Left lung (tissue), 10 donors: Measurements from ENCODE around the gene MCC. TPM values are rescaled to one million over a fixed set of nuclear protein-coding genes. Genes with fewer than 3 reads are reported as not detected.

Source experiments
- ATAC-seq: fragments of 200-7000 bp; cut with Tn5 transposase; one replicate; pipeline ENCODE4 v1.9.1; 2020; ENCODE audit warnings: moderate library complexity
- DNase-seq, 4 donors: peaks; one replicate each; pipeline ENCODE4 v3.0.0-alpha.2; 2013 to 2020
- H3K27ac ChIP-seq, 2 donors: fragments of 200-600 bp; sonication (generic) in 1 of 2; one replicate each; pipeline versions ENCODE4 v1.5.0 to v1.8.0; 2020 to 2021
- H3K27me3 ChIP-seq, 2 donors: fragments of 200-600 bp; sonication (generic) in 1 of 2; one replicate each; pipeline versions ENCODE4 v1.5.0 to v1.8.0; 2020 to 2021
- H3K36me3 ChIP-seq, 2 donors: fragments of 200-600 bp; sonication (generic) in 1 of 2; one replicate each; pipeline versions ENCODE4 v1.5.0 to v1.8.0; 2020 to 2021
- H3K4me1 ChIP-seq, 2 donors: fragments of 200-600 bp; one replicate each; pipeline ENCODE4 v1.8.0; 2021
- H3K4me3 ChIP-seq, 2 donors: fragments of 200-600 bp; sonication (generic) in 1 of 2; one replicate each; pipeline versions ENCODE4 v1.5.0 to v1.8.0; 2020 to 2021; ENCODE audit warnings: mild to moderate bottlenecking in 1 of 2
- H3K9me3 ChIP-seq, 2 donors: fragments of 200-600 bp; sonication (generic) in 1 of 2; one replicate each; pipeline versions ENCODE4 v1.5.0 to v1.8.0; 2020 to 2021
- intact Hi-C, 2 donors: fragments of 100-400 bp; cut with DNase I; formaldehyde crosslinking; loops; one replicate each; pipeline versions ENCODE4 v1.11.2 to v1.14.2; 2022
- polyA plus RNA-seq, 6 donors: library from polyadenylated mRNA; unstranded; fragments of 120-200 nt; gene quantifications; one replicate each; pipeline ENCODE4 v1.2.1, GENCODE V29; 2013; ENCODE audit not compliant: insufficient read length in 6 of 6
- total RNA-seq, 2 donors: library from RNA; stranded (reverse); fragmentation: NEBNext Ultra II Directional; extraction: Animal tissue kit (Norgen Biotek cat#: 25700); gene quantifications; one replicate each; pipeline ENCODE4 v1.2.1, GENCODE V29; 2021
- TF ChIP-seq, protein P1 (sequence below), 2 donors: fragments of 200-600 bp; sonication (generic) in 1 of 2; IDR thresholded peaks; one replicate each; pipeline versions ENCODE4 v1.5.0 to v1.8.0; 2021; ENCODE audit warnings: antibody characterized with exemption in 2 of 2
- donor health status: DM: no; HTN: yes; CAD: no.
- donor health status: DM: no; HTN: no; CAD: no.

MCC gene
- total and polyA plus RNA-seq, 8 donors = 12.5 to 18.4 (median 16.1) TPM

DNA sequence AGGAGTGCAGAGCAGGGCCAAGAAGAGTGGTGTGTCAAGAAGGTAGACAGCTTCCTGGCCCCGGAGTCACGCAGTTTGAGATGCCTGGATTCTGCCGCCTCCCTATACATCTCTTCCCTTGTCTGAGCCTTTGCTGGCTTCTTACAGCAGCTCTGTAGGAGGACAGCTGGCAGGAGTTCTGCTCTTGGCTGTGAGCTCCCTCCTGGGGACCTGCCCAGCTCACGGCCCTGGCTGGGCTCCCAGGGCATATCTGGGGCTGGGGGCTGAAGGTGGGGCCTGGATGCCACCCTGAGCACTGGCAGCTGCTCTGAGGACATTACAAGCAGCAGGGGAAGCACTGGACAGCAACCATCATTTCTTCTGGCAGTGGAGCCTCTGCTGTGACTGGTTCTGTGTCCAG lies 52.7 kb downstream of the MCC start:
- Histone ChIP-seq H3K4me1 (no peaks in the 10 kb centered on the region), H3K27ac (no peak overlapping the region), H3K27me3 (no peaks in the 10 kb centered on the region), H3K36me3 (no peaks in the 10 kb centered on the region), H3K4me3 (no peak overlapping the region), H3K9me3 (no peaks in the 10 kb centered on the region)
- no peak for ATAC-seq
- no peak for DNase-seq
- TF ChIP-seq, protein P1, sequence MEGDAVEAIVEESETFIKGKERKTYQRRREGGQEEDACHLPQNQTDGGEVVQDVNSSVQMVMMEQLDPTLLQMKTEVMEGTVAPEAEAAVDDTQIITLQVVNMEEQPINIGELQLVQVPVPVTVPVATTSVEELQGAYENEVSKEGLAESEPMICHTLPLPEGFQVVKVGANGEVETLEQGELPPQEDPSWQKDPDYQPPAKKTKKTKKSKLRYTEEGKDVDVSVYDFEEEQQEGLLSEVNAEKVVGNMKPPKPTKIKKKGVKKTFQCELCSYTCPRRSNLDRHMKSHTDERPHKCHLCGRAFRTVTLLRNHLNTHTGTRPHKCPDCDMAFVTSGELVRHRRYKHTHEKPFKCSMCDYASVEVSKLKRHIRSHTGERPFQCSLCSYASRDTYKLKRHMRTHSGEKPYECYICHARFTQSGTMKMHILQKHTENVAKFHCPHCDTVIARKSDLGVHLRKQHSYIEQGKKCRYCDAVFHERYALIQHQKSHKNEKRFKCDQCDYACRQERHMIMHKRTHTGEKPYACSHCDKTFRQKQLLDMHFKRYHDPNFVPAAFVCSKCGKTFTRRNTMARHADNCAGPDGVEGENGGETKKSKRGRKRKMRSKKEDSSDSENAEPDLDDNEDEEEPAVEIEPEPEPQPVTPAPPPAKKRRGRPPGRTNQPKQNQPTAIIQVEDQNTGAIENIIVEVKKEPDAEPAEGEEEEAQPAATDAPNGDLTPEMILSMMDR (IDR thresholded peaks at IDR 0.05) = no peak
- intact Hi-C loops = no loop called here

DNA sequence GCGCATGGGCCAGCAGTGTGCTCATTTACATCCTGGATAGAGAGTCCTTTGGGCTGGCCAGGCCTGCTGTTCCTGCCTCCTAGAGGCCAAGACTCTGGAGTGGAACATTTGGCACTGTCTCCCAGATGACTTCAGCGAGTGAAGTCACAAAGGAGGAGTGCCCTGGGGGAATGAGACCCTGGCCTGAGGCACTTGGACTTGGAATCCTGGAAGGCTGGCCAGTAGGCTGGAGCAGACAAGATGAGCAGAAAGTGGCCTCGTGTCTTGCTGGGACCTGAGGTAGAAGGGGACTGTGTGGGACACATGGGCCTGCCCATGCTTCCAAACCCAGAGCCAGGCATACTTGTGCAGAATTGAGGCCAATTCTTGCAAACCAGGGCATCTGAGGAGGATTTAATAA lies 53.4 kb downstream of the MCC start, which contains the start of gene TSSK1B:
Gene TSSK1B (minus strand): TSS at position 101 of the 400 bp plus-strand sequence. CDS start 150 bp downstream, outside the sequence.
- H3K27ac ChIP-seq = no peak within 1 kb of the TSS
- intact Hi-C loops = no loop called here
- ATAC-seq (no peak), DNase-seq (no peak)
- no peaks in the 10 kb centered on the region for H3K36me3 ChIP-seq
- TF ChIP-seq, protein P1 (IDR thresholded peaks at IDR 0.05) = no peak
- no peak within 1 kb of the TSS for H3K4me3 ChIP-seq
- H3K9me3 ChIP-seq = no peaks in the 10 kb centered on the region
- no peaks in the 10 kb centered on the region for H3K27me3 ChIP-seq
- H3K4me1 ChIP-seq = no peaks in the 10 kb centered on the region

DNA sequence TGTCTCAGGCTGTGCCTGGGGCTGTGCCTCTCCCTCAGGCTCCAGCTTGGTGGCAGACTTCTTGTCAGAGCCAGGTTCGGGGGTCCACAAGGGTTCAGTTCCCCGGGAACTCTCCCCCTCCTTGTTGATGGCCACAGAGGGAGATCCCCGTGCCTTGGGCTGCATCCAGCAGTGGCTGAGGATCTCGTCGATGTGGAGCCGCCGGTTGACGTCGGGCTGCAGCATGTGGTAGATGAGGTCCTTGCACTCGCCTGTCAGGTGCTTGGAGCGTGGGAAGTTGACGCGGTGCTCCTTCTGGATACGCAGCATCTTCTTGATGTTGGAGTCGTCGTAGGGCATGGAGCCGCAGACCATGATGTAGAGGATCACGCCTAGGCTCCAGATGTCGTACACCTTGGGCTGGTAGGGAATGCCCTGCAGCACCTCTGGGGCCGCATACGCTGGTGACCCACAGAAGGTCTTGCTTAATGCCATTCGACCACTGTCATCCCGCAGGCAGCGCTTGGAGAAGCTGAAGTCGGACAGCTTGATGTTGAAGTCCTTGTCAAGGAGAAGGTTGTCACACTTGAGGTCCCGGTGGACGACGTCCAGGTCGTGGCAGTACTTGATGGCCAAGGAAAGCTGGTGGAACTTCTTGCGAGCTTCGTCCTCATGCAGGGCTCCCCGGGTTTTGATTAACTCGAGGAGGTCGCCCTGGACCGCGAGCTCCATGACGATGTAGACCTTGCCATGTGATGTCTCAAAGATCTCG lies 54.2 kb downstream of the MCC start:
- ATAC-seq = no peak

DNA sequence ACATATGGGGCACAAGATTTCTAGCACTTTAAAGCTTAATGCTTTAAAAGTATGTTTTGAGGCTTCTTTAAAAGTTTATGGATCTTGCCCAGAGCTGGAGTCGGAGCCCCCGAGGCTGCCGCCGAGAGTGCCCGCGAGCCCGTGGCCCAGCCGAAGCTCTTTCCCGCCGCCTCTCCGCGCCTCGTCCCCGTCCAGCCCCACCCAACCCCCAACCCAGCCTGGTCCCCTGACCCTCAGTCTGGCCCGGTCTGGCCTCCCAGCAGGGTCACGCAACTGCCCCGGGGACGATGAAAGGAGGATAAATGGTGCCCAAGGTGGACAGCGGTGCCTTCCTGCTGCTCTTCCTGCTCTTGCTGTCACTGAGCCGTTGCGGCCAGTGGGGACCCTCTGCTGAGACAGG lies 55.2 kb downstream of the MCC start:
- no peaks in the 10 kb centered on the region for H3K27me3 ChIP-seq
- no peak for DNase-seq
- no peaks in the 10 kb centered on the region for H3K9me3 ChIP-seq
- no peaks in the 10 kb centered on the region for H3K36me3 ChIP-seq
- ATAC-seq = no peak
- no peak overlapping the region for H3K27ac ChIP-seq
- TF ChIP-seq, protein P1 (IDR thresholded peaks at IDR 0.05) = no peak
- intact Hi-C loops = no loop called here
- H3K4me1 ChIP-seq = no peaks in the 10 kb centered on the region
- no peak overlapping the region for H3K4me3 ChIP-seq

More for the DNA sequence above, 54.2 kb downstream of the MCC start:
- H3K9me3 ChIP-seq = no peaks in the 10 kb centered on the region
- TF ChIP-seq, protein P1 (IDR thresholded peaks at IDR 0.05) = no peak
- intact Hi-C loops = no loop called here
- no peak overlapping the region for H3K27ac ChIP-seq
- DNase-seq = no peak
- no peaks in the 10 kb centered on the region for H3K27me3 ChIP-seq
- H3K4me1 ChIP-seq = no peaks in the 10 kb centered on the region
- no peaks in the 10 kb centered on the region for H3K36me3 ChIP-seq
- no peak overlapping the region for H3K4me3 ChIP-seq

DNA sequence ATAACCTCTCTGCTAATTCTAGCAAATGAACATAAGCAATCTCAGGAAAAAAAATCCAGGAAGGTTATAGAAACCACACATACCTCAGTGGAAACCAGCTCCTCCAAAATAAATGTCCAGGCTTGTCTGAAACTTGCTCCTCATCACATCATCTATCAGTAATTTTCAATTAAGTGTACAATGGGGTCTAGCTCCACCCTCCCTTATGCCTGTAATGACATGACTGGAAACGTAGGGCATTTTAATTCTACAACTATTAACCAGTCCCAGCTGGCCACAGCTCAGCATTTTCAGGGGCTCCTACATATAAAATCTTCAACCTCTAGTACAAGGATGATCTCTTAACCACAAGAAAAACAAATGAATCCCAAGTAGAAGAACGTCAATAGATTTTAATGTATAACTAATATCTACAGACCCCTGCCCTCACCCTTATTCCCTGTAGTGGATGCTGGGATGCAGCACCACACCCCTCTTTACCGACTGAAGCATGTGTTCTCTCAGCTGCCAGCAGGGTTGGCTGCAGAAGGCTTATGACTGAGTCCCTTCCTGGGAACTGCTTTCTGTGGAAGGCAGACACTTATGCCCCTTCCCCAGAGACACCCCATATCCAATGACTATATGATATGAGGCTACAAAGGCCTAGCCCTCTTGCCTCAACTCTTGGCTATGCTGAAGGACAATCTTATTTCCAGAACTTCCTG lies 60.2 kb downstream of the MCC start:
- Histone ChIP-seq H3K27me3 (no peaks in the 10 kb centered on the region), H3K4me1 (no peaks in the 10 kb centered on the region), H3K36me3 (no peaks in the 10 kb centered on the region), H3K9me3 (no peaks in the 10 kb centered on the region), H3K27ac (no peak overlapping the region), H3K4me3 (no peak overlapping the region)
- TF ChIP-seq, protein P1 (IDR thresholded peaks at IDR 0.05) = no peak
- no peak for ATAC-seq
- intact Hi-C loops = no loop called here
- DNase-seq = no peak
